GM19372 (cell line): ENCODE data around the gene WRAP53.

Source experiments
- ATAC-seq: cut with Tn5 transposase; IDR thresholded peaks from one replicate; pipeline ENCODE4 v1.9.1; 2021; ENCODE audit warnings: mild to moderate bottlenecking, low read depth, moderate library complexity; ENCODE audit not compliant: unreplicated experiment

WRAP53 gene

GRCh38 chr17:7707446-7707845 is 19.2 kb downstream of the WRAP53 start:
- ATAC-seq = no peak

GRCh38 chr17:7707858-7708750 is 19.8 kb downstream of the WRAP53 start:
- ATAC-seq = no peak

GRCh38 chr17:7709031-7709430 is 20.8 kb downstream of the WRAP53 start:
- ATAC-seq = no peak

- ATAC-seq = no peak
These were observed 22.0 kb downstream of the WRAP53 start for GRCh38 chr17:7710301-7710700.

- ATAC-seq = no peak
These were observed 22.9 kb downstream of the WRAP53 start for GRCh38 chr17:7711051-7711755.

- no peak for ATAC-seq
These were observed 24.0 kb downstream of the WRAP53 start for GRCh38 chr17:7712111-7712771.

- no peak for ATAC-seq
These were observed 25.5 kb downstream of the WRAP53 start for GRCh38 chr17:7713782-7714181.

GRCh38 chr17:7714721-7715594 is 26.7 kb downstream of the WRAP53 start:
- no peak for ATAC-seq

- ATAC-seq = no peak
These were observed 27.9 kb downstream of the WRAP53 start for GRCh38 chr17:7715936-7716886.

- ATAC-seq = no peak
These were observed 28.9 kb downstream of the WRAP53 start, which contains the start of gene DNAH2 for GRCh38 chr17:7716901-7717755. DNAH2 (plus strand) TSS chr17:7717744; CDS start chr17:7719735, 1,991 bp downstream.

GRCh38 chr17:7717756-7718350 is 29.6 kb downstream of the WRAP53 start:
- ATAC-seq = no peak

- ATAC-seq = no peak
These were observed 31.4 kb downstream of the WRAP53 start for GRCh38 chr17:7719661-7720060.

- ATAC-seq = no peak
These were observed 31.8 kb downstream of the WRAP53 start for GRCh38 chr17:7720125-7720524.

- ATAC-seq = no peak
These were observed 33.3 kb downstream of the WRAP53 start for GRCh38 chr17:7721612-7722011.

- ATAC-seq = no peak
These were observed 39.6 kb downstream of the WRAP53 start for GRCh38 chr17:7727886-7728285.

GRCh38 chr17:7729816-7730215 is 41.5 kb downstream of the WRAP53 start:
- no peak for ATAC-seq

- no peak for ATAC-seq
These were observed 44.8 kb downstream of the WRAP53 start for GRCh38 chr17:7732981-7733539.
